IPS-20b (cell line): ENCODE measurements around the gene APBA2.
"Not testable (repeated sequence)": the region's sequence is repeated elsewhere in the genome, so short reads cannot be mapped to it uniquely, and the experiment has no call there.

Experiments used
- H3K27ac ChIP-seq: one replicate; pipeline ENCODE4 v1.5.1; 2013; ENCODE audit warnings: low read length
- H3K27me3 ChIP-seq: 2 replicates; pipeline ENCODE4 v1.6.1; 2013; ENCODE audit warnings: mild to moderate bottlenecking, low read length, inconsistent platforms; ENCODE audit not compliant: insufficient read depth
- H3K36me3 ChIP-seq: 2 replicates; pipeline ENCODE4 v1.6.1; 2013; ENCODE audit warnings: low read depth, mild to moderate bottlenecking, inconsistent platforms, low read length, moderate library complexity; ENCODE audit not compliant: insufficient read depth
- H3K4me1 ChIP-seq: 2 replicates; pipeline ENCODE4 v1.6.1; 2013; ENCODE audit warnings: mild to moderate bottlenecking, control low read depth, inconsistent platforms, low read length, moderate library complexity; ENCODE audit not compliant: insufficient read depth
- H3K4me3 ChIP-seq: 2 replicates; pipeline ENCODE4 v1.5.1; 2013; ENCODE audit warnings: mild to moderate bottlenecking, low read length, inconsistent platforms
- H3K9ac ChIP-seq: 2 replicates; pipeline ENCODE4 v1.6.1; 2013; ENCODE audit warnings: low read depth, mild to moderate bottlenecking, inconsistent platforms, low read length, moderate library complexity
- H3K9me3 ChIP-seq: 2 replicates; pipeline ENCODE4 v1.6.1; 2013; ENCODE audit warnings: mild to moderate bottlenecking, low read depth, low read length, inconsistent platforms; ENCODE audit not compliant: insufficient read depth

APBA2 gene

DNA sequence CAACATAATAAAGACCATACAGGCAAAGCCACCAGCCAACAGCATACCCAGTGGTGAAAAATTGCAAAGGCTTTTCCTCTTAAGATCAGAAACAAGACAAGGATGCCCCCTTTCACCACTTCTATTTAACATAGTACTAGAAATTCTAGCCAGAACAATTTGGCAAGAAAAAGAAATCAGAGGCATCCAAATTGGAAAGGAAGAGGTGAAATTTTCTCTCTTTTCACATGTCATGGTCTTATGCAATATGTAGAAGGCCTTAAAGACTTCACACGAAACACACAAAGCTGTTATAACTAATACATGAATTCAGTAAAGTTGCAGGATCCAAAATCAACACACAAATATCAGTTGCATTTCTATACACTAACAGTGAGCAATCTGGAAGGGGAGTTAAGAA lies 120.2 kb downstream of the APBA2 start:
- Histone ChIP-seq H3K27ac (no peak overlapping the region), H3K9me3 (no peaks in the 10 kb centered on the region), H3K4me1 (no peaks in the 10 kb centered on the region; the same call in 1 of the 2 replicates), H3K9ac (no peak overlapping the region), H3K4me3 (no peak overlapping the region), H3K27me3 (no peaks in the 10 kb centered on the region), H3K36me3 (no peaks in the 10 kb centered on the region)

- Histone ChIP-seq H3K27ac (no peak overlapping the region), H3K4me3 (no peak overlapping the region), H3K9ac (no peak overlapping the region), H3K4me1 (no peaks in the 10 kb centered on the region; the same call in 1 of the 2 replicates), H3K36me3 (no peaks in the 10 kb centered on the region), H3K27me3 (no peaks in the 10 kb centered on the region), H3K9me3 (no peaks in the 10 kb centered on the region)
Measured at GRCh38 chr15:29008846-29009245, 123.1 kb downstream of the APBA2 start.

GRCh38 chr15:29012097-29012496 lies 126.3 kb downstream of the APBA2 start:
- Histone ChIP-seq H3K9ac (no peak overlapping the region), H3K4me3 (no peak overlapping the region), H3K27ac (no peak overlapping the region), H3K9me3 (no peaks in the 10 kb centered on the region), H3K27me3 (no peaks in the 10 kb centered on the region), H3K4me1 (no peaks in the 10 kb centered on the region; the same call in 1 of the 2 replicates), H3K36me3 (no peaks in the 10 kb centered on the region)

- no peak overlapping the region for H3K9ac ChIP-seq
- H3K9me3 ChIP-seq: no peaks in the 10 kb centered on the region
- H3K36me3 ChIP-seq: no peaks in the 10 kb centered on the region
- no peak overlapping the region for H3K4me3 ChIP-seq
- H3K27ac ChIP-seq: no peak overlapping the region
- H3K27me3 ChIP-seq: no peaks in the 10 kb centered on the region
- H3K4me1 ChIP-seq: peaks cover 4% of the 10 kb centered on the region; the same call in 1 of the 2 replicates
Measured at GRCh38 chr15:29014493-29014892, 128.7 kb downstream of the APBA2 start.

DNA sequence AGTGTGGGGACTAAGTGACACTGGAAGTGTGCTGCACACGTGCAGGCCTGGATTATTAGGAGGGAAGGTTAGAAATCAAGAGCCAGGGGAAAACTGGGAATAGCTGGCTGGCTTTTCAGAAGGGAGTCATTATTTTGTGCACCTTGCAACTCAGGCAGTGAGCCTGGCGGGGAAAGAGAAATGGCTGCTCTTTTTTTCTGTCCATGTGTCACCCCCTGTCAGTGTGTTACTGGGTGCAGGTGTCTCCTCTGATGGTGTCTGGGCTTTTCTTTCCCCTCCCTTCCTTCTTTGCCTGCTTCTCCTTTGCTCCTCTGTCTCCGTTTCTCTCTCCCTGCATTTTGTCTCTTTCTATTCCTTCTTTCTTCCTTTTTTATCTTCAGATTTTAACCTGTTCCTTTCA lies 130.7 kb downstream of the APBA2 start:
- peaks cover 4% of the 10 kb centered on the region; the same call in 1 of the 2 replicates for H3K4me1 ChIP-seq
- H3K9me3 ChIP-seq: no peaks in the 10 kb centered on the region
- no peak overlapping the region for H3K4me3 ChIP-seq
- no peaks in the 10 kb centered on the region for H3K36me3 ChIP-seq
- H3K27ac ChIP-seq: no peak overlapping the region
- H3K9ac ChIP-seq: no peak overlapping the region
- H3K27me3 ChIP-seq: no peaks in the 10 kb centered on the region

DNA sequence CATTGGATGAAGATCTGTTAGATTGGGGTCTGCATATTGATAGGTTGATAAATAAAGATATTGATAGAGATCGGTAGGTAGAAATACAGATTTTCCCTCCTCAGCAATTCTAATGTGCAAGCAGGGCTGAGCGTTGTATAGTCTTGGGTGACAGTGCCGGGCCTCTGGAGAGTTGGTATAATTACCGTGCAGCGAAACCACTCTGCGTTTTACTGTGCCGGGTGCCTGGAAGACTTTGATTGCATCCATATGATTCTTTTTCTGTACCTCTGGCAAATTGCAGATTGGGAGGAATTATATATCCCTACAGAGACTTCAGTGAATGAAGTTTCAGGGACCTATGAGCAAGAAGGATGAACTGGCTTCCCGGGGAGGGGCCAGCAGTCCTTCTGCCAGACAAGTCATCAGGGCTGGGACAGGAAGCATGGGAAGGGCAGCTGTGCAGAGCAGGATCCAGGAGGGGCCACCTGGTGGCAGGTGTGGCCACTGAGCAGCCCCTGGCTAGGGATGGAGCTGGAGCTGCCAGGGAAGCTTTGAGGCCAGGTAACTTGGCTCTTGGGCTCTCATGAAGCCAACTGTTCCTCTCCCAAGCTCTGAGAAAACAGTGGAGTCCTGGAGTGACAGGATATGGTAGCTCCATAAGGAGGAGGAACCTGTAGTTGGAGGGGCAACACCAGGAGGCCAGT lies 132.5 kb downstream of the APBA2 start:
- H3K9ac ChIP-seq: no peak overlapping the region
- H3K4me1 ChIP-seq: peaks cover 4% of the 10 kb centered on the region; the same call in 1 of the 2 replicates
- no peak overlapping the region for H3K4me3 ChIP-seq
- no peaks in the 10 kb centered on the region for H3K9me3 ChIP-seq
- no peaks in the 10 kb centered on the region for H3K27me3 ChIP-seq
- no peak overlapping the region for H3K27ac ChIP-seq
- no peaks in the 10 kb centered on the region for H3K36me3 ChIP-seq

GRCh38 chr15:29018995-29019976 lies 133.5 kb downstream of the APBA2 start:
- Histone ChIP-seq H3K27ac (no peak overlapping the region), H3K9me3 (no peaks in the 10 kb centered on the region)

GRCh38 chr15:29021857-29022256 lies 136.1 kb downstream of the APBA2 start:
- H3K36me3 ChIP-seq: no peaks in the 10 kb centered on the region
- no peak overlapping the region for H3K9ac ChIP-seq
- H3K27ac ChIP-seq: no peak overlapping the region
- no peaks in the 10 kb centered on the region for H3K27me3 ChIP-seq
- no peak overlapping the region for H3K4me3 ChIP-seq
- no peaks in the 10 kb centered on the region for H3K9me3 ChIP-seq
- H3K4me1 ChIP-seq: peaks cover 4% of the 10 kb centered on the region; the same call in 1 of the 2 replicates

More at GRCh38 chr15:29018995-29019976, 133.5 kb downstream of the APBA2 start:
- peaks cover 4% of the 10 kb centered on the region; the same call in 1 of the 2 replicates for H3K4me1 ChIP-seq
- no peaks in the 10 kb centered on the region for H3K36me3 ChIP-seq
- no peak overlapping the region for H3K4me3 ChIP-seq
- no peaks in the 10 kb centered on the region for H3K27me3 ChIP-seq
- H3K9ac ChIP-seq: no peak overlapping the region

DNA sequence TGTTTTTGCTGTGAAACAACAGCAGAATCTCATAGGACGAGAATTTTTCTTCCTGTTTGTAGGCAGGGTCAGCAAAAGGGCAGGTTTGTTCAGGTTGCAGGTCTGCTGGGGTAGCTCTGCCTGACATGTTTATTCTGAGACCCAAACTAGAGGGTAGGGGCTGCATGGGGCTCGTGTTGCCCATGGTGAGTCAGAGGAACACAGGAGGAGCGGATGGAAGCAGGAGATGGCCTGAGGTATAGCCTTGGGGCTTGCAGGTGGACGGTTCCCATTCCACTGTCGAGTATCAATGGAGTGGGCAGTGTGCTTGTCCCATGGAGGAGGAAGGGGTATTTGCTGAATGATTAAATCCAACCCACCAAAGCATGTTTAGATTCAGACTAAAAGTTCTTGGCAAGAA lies 138.9 kb downstream of the APBA2 start:
- H3K9me3 ChIP-seq: no peaks in the 10 kb centered on the region
- no peaks in the 10 kb centered on the region for H3K27me3 ChIP-seq
- no peaks in the 10 kb centered on the region for H3K36me3 ChIP-seq
- H3K27ac ChIP-seq: no peak overlapping the region
- H3K9ac ChIP-seq: no peak overlapping the region
- no peaks in the 10 kb centered on the region for H3K4me1 ChIP-seq
- no peak overlapping the region for H3K4me3 ChIP-seq

- H3K36me3 ChIP-seq, H3K27ac ChIP-seq, H3K9ac ChIP-seq, H3K9me3 ChIP-seq, H3K4me1 ChIP-seq, H3K4me3 ChIP-seq, H3K27me3 ChIP-seq: not testable (repeated sequence)
Measured at GRCh38 chr15:29025411-29025810, 139.6 kb downstream of the APBA2 start.

DNA sequence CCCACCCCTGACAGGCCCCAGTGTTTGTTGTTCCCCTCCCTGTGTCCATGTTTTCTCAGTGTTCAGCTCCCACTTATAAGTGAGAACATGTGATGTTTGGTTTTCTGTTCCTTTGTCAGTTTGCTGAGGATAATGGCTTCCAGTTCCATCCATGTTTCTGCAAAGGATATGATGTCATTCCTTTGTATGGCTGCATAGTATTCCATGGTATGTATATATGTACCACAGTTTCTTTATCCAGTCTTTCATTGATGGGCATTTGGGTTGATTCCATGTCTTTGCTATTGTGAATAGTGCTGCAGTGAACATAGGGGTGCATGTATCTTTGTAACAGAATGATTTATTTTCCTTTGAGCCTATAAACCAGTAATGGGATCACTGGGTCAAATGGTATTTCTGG lies 142.4 kb downstream of the APBA2 start:
- not testable (repeated sequence) for H3K4me1 ChIP-seq, H3K9me3 ChIP-seq, H3K27ac ChIP-seq, H3K4me3 ChIP-seq, H3K9ac ChIP-seq, H3K36me3 ChIP-seq, H3K27me3 ChIP-seq
